ENCODE measurements around the gene WDR77.

- TF ChIP-seq POLR2A (IDR thresholded peaks at IDR 0.05; ENCODE audit: low read depth, low read length) (no peak), POLR2AphosphoS5 (IDR thresholded peaks at IDR 0.05; ENCODE audit: low read depth, low read length) (no peak), TAF1 (IDR thresholded peaks at IDR 0.05; ENCODE audit: borderline replicate concordance, low read depth, low read length) (no peak)
These were observed 26.6 kb upstream of the WDR77 start for GRCh38 chr1:111475701-111476100.
